Stimulated activated CD8-positive, alpha-beta memory T cell treated with anti-CD3 and anti-CD28 coated beads, Interleukin-15, amount 100 ng/mL, for 48 hours (primary cell): ENCODE results near the gene NTNG1.

Experiments
- DNase-seq, 2 donors: peaks; one replicate each; pipeline ENCODE4 v3.0.0-alpha.2; 2020; ENCODE audit warnings: low read depth in 2 of 2

The NTNG1 gene

DNA sequence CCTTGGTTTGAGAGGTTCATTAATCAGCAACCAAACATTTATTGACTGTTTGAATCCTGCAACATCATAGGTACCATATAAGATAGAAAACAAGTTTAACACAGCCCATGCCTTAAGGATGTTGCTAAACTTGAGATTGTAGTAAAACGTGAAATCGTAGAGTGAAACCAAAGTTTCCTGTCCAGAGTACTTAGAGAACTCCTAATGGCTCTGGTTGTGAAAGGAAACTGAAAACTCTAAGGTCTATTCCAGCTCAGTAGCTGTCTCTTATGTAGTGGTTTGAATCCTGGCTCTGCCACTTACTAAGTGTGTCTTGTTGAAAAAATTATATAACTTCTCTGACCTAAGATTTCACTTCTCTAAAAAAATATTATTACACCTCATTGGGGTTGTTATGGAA, 310.9 kb downstream of the NTNG1 start:
- no peak for DNase-seq

DNA sequence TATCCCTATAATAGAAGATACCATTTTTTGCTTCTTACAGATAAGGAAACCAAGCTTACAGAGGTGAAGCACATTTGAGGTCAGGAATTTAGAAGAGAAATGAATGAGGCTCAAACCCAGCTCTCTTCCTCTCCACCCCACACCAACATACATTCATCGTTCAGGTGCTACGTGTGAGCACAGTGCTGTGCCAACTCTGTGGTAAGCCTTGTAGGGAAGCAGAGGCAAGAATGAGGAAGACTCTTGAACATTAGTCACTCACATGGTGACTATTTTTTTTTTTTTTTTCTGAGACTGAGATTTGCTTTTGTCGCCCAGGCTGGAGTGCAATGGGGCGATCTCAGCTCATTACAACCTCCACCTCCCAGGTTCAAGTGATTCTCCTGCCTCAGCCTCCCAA, 314.0 kb downstream of the NTNG1 start:
- no peak for DNase-seq

DNA sequence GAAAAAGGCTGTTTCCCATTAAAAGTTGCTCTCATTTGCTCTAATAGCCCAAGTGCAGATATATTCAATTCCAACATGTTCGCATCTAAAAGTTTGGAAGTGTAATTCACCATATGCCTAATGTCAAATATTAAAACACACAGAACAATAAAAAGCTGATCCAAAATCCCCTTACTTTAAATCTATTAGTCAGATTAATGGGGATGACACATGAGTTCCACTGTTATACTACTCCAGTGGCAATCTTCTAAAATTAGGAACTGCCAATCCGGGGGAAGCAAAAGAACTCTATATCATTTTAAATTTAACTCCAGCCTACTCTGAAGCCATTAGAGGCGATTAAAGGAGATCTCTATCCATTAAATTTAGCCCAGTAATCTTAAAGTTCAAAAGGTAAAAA, 317.1 kb downstream of the NTNG1 start:
- no peak for DNase-seq

DNA sequence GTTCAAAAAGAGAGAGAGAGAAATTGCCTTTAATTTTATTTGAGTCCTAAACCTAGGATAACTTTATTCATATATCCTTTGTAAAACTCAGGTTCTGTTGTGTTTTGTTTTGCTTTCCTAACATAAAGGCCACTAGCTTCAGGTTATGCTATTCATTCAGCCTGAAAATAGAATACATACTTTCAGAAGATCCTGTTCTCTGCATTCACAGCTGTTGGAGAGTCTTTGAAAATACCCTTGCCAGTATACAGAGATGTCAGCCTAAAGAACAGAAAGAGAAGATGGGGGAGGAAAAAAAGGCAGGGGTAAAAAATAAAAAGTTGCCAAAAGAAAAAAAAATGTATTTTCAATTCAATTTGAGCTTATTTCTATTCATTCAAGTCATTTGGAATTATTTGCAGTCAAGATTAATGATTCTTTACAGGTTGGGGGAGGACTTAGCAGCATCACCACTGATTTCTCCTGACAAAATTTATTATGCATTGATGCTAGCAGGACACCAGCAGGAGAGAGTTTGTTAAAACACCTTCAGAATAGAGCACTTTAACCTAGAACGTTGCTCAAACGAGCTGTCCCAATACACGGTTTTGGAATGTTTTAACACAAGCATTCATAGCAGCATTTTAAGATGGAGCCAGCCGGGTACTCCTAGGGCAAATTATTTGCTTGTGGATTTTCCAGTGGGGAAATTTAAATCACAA, 318.5 kb downstream of the NTNG1 start:
- no peak for DNase-seq

DNA sequence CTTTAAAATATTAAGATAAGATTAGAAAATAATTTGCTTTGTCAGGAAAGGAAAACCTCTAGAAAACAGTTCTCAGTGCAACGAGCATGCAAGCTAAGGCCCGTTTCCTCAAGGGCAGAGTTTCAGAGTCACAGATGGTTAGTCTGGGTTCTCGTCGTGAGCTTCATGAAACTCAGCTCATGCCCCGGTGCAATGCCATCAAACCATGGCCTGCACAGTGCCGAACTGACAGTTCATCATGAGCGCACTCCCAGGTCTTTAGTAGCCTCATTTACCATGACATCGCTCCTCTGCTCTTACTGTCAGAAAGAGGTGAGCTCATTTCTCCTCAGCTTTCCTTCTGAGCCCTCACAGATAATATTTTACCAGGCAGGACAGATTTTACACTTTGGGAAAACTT, 319.2 kb downstream of the NTNG1 start:
- no peak for DNase-seq

DNA sequence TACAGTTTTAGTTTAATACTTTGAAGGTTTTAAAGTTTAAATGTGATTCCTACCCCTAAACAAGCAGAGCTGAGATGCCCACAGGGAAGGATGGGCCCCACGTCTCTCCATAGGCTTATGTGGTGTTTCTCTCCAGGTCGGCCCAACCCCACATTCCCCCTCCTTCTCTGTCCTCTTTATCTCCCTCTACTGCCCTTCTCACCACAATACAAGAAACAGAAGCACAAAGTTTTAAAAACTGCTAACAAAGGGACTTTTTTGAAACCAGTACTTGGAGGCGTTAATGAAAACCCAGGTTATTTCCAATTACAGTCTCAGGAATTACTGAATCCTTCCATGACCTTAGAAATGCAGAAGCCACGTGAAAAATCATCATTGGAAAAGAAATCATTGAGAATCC, 324.0 kb downstream of the NTNG1 start:
- DNase-seq = no peak

DNA sequence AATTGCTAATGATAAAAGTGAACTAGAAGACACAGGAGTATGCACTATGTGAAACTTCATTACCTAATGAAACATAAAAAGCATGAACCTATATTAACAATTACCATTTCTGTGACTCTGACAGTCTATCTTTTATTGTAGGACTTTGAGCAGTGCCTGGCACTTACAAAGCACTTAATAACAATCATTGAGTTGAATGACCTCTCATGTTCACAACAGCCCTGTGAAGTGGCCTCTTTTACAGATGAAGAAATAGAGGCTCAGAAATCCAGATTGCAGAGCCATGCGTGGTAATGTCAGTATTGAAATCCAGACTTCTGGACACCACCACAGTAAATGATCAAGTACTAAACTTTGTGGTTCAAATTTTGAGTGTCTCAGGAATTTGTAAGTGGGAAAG, 326.4 kb downstream of the NTNG1 start:
- no peak for DNase-seq

DNA sequence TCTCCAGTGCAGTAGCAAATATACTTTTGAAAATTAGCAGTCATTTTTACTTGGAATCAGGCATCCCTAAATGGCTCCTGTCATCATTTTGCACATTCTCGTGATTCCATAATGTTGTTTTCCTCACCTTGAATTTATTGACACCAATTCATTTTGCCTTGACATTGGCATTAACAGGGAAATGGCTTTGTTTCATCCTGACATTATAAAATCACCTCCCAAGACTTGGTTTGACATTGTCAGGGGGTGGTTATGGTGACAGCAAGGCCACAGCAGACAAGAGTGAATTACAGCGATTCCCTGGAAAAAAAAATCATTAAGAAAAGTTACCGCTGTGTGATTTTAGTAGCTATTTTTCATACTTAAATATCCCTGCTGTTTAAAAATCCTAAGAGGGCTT, 327.0 kb downstream of the NTNG1 start:
- DNase-seq = no peak

DNA sequence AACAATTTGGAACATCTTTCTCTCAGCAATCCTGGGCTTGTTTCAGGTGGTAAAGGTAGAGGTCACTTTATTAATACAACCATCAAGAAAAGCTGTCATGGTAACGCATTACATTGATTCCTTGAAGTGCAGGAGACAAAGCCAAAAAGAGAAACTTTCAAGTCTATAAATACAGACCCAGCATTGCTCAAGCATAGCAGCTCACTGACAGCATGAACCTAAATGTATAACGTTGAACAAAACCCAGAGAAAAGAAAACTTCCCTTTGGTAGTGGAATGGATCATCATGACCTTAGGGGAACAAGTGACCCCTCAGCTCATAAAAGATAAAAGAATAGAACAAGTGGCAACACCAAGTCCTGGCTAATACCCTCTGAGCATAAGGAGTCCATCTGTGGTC, 332.2 kb downstream of the NTNG1 start:
- DNase-seq = no peak

DNA sequence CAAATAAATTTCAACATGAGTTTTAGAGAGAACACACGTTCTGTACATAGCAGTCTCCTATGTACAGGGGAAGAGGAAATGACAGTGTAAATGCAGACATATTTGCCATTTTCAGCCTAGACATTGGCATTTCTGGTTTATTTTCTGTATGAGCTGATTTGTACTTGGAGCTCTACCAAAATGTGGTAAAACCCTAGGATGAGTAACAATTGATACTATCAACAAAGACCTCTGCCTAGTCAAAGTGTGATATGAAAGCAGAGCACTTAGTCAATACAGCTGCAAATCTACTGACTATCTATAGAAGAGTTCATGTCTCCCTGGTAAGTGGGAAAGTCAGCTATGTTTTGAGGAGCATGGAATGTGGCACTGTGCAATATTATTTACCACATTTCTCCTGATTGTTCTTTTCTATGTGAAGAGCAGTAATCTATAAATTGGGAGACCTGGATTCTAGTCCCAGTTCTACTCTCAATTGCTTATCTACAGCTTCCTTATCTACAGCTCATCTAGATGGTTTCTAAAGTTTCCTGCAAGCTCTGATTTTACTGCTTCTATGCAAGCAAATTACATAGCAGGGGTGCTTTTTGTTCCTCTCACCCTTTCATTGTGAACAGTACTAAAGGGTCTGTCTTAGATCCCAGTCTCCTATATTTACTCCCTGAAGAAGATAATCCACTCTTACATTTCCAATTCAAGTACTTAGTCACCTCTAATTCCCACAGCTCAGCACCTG, 334.2 kb downstream of the NTNG1 start:
- no peak for DNase-seq

DNA sequence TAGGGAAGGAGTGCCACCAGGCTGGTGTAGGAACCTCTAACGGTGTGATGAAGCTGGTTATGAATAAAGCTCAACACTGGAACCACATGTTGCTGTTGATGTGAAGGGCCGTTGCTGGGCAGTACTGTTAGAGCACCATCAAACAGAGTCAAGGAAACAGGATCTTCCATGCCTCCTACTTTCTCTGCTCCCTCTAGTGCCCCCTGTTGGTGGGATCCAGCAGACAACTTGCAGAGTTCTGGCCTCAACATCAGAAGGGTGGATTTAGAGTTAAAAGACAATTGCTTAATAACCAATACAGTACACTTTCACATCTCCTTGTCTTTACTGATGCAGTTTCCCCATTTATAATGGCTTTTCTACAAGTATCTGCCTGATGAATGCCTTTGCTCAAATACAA, 336.4 kb downstream of the NTNG1 start:
- no peak for DNase-seq

DNA sequence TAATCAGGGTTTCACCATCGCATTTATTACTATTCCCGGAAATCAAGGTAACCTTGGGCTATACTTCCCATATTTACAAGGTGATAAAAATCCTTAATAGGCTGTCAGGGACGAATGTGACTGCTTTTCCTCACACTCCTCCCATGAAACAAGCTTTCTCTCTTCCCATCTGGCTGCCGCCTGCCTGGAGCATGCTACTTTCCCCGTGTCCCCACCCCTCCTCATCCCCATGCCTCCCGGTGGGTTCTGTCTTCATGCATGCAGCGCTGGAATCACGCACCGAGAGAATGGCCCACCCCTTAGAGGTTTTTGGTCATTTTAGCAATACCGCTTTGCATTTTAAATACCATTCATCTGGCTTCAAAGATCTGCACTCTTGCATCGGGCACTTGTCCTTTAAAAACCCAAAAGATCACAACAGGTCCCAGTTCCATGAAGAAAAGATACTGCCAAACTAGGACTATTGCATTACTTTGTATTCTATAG, 339.1 kb downstream of the NTNG1 start:
- DNase-seq = no peak

DNA sequence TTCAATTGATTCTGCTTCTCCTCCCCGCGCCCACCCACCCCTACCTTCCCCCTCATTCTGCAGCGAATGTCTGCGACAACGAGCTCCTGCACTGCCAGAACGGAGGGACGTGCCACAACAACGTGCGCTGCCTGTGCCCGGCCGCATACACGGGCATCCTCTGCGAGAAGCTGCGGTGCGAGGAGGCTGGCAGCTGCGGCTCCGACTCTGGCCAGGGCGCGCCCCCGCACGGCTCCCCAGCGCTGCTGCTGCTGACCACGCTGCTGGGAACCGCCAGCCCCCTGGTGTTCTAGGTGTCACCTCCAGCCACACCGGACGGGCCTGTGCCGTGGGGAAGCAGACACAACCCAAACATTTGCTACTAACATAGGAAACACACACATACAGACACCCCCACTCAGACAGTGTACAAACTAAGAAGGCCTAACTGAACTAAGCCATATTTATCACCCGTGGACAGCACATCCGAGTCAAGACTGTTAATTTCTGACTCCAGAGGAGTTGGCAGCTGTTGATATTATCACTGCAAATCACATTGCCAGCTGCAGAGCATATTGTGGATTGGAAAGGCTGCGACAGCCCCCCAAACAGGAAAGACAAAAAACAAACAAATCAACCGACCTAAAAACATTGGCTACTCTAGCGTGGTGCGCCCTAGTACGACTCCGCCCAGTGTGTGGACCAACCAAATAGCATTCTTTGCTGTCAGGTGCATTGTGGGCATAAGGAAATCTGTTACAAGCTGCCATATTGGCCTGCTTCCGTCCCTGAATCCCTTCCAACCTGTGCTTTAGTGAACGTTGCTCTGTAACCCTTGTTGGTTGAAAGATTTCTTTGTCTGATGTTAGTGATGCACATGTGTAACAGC, 339.9 kb downstream of the NTNG1 start:
- DNase-seq = no peak

DNA sequence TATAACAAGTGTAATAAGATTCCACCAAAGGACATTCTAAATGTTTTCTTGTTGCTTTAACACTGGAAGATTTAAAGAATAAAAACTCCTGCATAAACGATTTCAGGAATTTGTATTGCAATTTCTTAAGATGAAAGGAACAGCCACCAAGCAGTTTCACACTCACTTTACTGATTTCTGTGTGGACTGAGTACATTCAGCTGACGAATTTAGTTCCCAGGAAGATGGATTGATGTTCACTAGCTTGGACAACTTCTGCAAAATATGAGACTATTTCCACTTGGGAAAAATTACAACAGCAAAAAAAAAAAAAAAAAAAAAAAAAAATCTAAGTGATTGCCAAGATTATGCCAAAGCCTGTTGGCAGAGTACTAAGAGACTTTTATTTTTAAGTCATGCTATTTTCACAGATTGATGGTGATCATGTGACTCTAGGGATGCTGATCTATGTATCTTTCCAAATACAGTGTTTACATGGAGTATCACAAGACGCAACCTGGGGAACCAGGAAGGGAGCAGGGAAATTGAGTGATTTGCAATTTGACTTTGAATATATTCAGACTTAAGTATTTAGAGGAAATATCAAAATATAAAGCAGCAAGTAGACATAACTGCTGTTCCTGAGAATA, 341.0 kb downstream of the NTNG1 start:
- DNase-seq = no peak

DNA sequence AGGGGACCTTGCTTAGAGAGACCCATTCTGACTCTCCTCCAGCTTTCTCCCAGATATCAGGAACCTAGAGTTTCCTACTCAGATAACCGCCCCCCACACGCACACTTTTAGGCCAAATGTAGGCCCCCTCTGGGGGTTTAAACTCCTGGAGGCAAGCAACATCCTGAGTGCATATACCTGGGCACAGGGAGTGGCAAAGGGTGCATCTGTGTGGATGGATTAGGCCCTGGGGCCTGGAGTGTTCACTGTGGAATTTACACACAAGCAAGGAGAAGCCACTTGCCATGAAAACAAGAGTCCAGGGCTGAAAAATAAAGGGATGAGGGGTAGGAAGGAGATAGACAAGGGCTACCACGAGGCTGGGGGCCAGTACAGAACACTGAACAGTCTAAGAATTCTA, 343.1 kb downstream of the NTNG1 start:
- DNase-seq = no peak

DNA sequence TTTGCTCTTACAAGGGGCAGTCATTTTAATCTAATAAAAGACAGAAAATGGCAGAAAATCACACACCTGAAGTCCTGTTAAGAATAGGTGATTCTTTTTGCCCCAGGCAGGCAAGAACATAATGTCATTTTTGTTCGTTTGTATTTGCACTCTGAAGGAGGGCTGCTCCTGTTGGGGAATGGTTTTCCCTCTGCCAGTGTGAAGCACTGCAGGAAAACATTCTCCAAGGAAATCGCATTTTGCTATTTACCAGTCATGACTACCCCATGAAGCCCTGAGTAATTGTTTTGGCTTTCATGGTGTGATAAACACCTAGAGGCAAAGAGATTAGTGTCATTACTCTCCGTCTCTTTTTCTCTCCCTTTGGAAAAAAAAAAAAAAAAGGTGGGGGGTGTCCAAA, 345.5 kb downstream of the NTNG1 start:
- DNase-seq = no peak

DNA sequence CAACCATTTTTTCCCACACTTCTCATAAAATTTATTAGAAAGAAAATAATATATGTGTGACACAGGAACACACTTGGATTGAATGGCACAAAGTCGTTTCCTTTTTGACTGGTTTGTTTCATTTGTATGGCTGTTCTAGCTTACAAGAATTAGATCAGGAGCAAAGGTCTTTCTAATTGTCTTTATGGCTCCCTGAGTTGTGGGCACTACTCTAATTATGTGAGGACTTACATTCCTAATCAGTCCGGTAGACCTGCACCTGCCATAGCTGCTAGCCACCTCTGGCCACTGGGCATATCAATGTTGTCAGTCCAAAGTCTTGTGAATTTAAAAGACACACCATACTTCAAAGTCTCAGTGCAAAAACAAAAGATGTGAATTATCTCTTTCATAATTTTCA, 346.7 kb downstream of the NTNG1 start:
- no peak for DNase-seq

DNA sequence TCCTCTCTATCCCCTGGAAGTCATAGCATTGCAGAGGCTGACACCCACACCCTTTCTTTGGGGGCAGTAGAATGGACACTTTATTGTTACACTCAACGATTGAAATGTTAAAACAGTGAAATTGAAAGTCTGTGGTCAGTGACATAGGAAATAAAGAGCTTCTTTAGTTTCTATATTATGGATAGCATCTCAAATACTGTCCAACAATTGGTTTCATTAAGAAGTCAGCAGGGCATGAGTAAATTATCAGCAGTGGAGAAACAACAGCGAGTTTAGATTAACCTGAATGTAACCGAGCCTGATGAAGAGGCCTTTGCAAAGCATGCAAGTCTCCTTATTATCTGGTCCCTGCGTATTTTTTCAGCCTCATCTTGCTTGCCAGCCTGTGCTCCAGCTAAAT, 350.7 kb downstream of the NTNG1 start:
- no peak for DNase-seq

DNA sequence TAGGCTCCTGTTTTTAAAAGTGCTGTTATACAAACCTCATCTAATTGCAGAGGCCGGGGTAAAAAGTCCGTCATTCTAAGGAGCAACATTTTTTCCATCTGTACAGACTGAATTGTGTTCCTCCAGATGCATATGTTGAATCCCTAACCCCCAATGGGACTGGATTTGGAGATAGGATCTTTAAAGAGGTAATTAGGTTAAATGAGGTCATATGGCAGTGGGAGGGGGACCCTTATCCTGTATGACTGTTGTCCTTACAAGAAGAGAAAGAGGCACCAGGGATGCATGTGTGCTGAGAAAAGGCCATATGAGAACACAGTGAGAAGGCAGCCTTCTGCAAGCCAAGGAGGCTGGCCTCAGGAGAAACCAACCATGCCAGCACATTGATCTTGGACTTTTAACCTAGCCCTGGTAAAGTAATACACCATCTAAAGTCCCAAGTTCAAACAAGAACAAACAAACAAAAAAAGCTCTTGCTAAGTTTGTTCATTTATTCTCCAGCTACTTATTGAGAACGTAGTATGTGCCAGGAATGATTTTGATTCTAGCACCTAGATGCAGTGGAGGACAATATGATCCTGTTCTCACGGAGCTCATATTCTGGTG, 352.4 kb downstream of the NTNG1 start:
- no peak for DNase-seq

DNA sequence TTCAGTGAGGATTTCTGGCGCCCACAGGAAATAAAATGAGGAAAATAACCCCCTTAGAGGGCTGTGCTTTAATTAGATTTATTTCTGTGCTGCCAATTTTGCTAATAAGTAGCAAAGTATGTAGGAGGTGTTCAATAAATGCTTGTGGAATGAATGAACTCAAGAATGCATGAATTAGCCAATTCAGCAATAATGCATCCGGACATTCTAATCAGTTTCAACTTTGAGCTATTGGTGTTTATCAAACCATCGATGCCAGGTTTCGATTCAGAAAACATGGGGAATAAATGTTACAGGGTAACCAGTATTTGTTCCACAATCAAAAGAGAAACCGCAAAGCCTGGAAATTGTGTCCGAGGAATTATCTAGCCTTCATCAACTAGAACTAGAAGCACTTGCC, 353.2 kb downstream of the NTNG1 start:
- DNase-seq = no peak

DNA sequence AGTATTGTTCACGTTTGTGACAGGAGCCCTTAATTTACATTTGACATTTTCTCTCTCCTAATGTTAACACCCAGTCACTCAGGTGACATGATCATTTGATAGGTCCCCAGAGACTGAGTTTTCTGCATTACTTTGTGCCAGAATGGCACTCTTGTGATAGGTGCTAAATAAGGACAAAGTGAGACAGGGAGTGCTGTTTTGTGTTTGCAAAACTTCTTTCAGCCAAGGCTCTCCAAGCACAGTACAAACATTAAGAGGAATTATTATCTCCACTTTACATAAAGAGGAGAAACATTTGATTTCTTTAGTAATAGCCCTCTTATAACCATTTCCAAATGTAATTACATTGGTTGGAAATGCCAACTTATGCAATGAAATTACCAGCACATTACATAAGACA, 355.2 kb downstream of the NTNG1 start:
- no peak for DNase-seq
